Sigmoid colon (tissue), 7 donors: ENCODE data around the gene CEP152. TPM values are rescaled to one million over a fixed set of nuclear protein-coding genes. Genes with fewer than 3 reads are reported as not detected.

Experiments
- DNase-seq: peaks from one replicate; pipeline ENCODE4 v3.0.0-alpha.2; 2019
- H3K27ac ChIP-seq, 4 donors: fragments of 200-600 bp; sonication (generic); one replicate each; pipeline ENCODE4 v1.5.1; 2016 to 2019; ENCODE audit warnings: mild to moderate bottlenecking in 1 of 4
- H3K27me3 ChIP-seq, 3 donors: fragments of 200-600 bp; sonication (generic); one replicate each; pipeline ENCODE4 v1.5.1; 2019; ENCODE audit warnings: mild to moderate bottlenecking in 1 of 3
- H3K36me3 ChIP-seq, 4 donors: fragments of 200-600 bp; sonication (generic); one replicate each; pipeline ENCODE4 v1.5.1; 2016 to 2019
- H3K4me1 ChIP-seq, 4 donors: fragments of 200-600 bp; sonication (generic); one replicate each; pipeline ENCODE4 v1.5.1; 2017 to 2019
- H3K4me3 ChIP-seq, 4 donors: fragments of 200-600 bp; sonication (generic); one replicate each; pipeline ENCODE4 v1.5.1; 2017 to 2019; ENCODE audit warnings: mild to moderate bottlenecking in 2 of 4, moderate library complexity in 1 of 4
- H3K9me3 ChIP-seq, 4 donors: fragments of 200-600 bp in 3 of 4; sonication (generic) in 3 of 4; one replicate each; pipeline versions ENCODE4 v1.5.1 to v1.6.1; 2013 to 2019
- EP300 ChIP-seq, 4 donors: sonication (generic); formaldehyde crosslinking; IDR thresholded peaks; one replicate each; pipeline ENCODE4 v1.6.1; 2017; ENCODE audit warnings: antibody characterized with exemption in 4 of 4
- POLR2A ChIP-seq, 2 donors: fragments of 450-650 bp; IDR thresholded peaks; one replicate each; pipeline ENCODE4 v1.6.1; 2016; ENCODE audit warnings: antibody characterized with exemption in 2 of 2, mild to moderate bottlenecking in 2 of 2, moderate library complexity in 2 of 2
- POLR2AphosphoS5 ChIP-seq, 4 donors: sonication (generic); formaldehyde crosslinking; IDR thresholded peaks; one replicate each; pipeline ENCODE4 v1.6.1; 2017; ENCODE audit warnings: antibody characterized with exemption in 4 of 4
- WGBS, 2 donors: extraction: QIAGEN DNeasy Blood & Tissue Kit; methylation state at CpG; one replicate each; pipeline ENCODE4 v1.1.7; 2013; 5-methylcytosine and 5-hydroxymethylcytosine counted together
- intact Hi-C: fragments of 100-400 bp; cut with DNase I; formaldehyde crosslinking; loops from one replicate; pipeline ENCODE4 v1.15.1; 2023
- polyA plus RNA-seq, 3 donors: library from polyadenylated mRNA; stranded (reverse); fragments of 200-250 nt; gene quantifications; one replicate each; pipeline ENCODE4 v1.2.3, GENCODE V29; 2013
- total RNA-seq, 4 donors: library from RNA; depleted of rRNA; stranded (reverse); fragments of >200 nt; gene quantifications; one replicate each; pipeline ENCODE4 v1.1.0, GENCODE V29; 2016
- TF ChIP-seq, protein P1 (sequence below), 4 experiments: fragments of 450-650 bp in 3 of 4; fragments of 200-600 bp in 1 of 4; IDR thresholded peaks; one replicate each; pipeline ENCODE4 v1.5.1; 2016 to 2019; ENCODE audit warnings: antibody characterized with exemption in 4 of 4, mild to moderate bottlenecking in 3 of 4, moderate library complexity in 2 of 4
- donor health status: healthy with polysubstance abuse.
- donor health status: Bipolar disorder and iron deficiency.
- donor health status: healthy.

The CEP152 gene
- total and polyA plus RNA-seq, 7 donors = 0.46 to 5.1 (median 3.1) TPM

DNA sequence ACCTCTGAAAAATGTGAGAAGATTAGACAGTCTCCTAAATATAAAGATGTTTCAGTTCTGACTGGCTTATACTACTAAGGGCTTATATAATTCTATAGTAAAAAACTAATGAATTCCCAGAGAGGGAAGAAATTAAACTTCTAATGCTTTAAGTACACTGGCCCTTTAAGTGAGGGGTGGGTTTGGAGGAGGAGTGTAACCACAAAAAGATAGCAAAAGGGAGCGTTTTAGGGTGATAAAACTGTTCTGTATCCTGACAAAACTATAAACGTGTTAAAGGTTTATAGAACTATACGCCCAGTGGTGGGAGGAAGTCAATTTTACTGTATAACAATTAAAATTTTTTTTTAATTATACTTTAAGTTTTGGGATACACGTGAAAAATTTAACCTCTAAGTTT is 45.8 kb downstream of the CEP152 start:
- WGBS, 2 donors = 26 to 67% methylated on average over 4 of the region's 4 CpGs
- Histone ChIP-seq H3K9me3 (no peaks in the 10 kb centered on the region), H3K36me3 (peaks cover 0 to 3% (median 0%) of the 10 kb centered on the region in 4 donors), H3K27ac (no peak overlapping the region), H3K4me3 (no peak overlapping the region), H3K4me1 (no peaks in the 10 kb centered on the region), H3K27me3 (no peaks in the 10 kb centered on the region)
- DNase-seq = no peak
- intact Hi-C loops = no loop called here
- no peak for TF ChIP-seq POLR2AphosphoS5 (IDR thresholded peaks at IDR 0.05)
- no peak for TF ChIP-seq POLR2A (IDR thresholded peaks at IDR 0.05)
- TF ChIP-seq EP300 (IDR thresholded peaks at IDR 0.05) = no peak

DNA sequence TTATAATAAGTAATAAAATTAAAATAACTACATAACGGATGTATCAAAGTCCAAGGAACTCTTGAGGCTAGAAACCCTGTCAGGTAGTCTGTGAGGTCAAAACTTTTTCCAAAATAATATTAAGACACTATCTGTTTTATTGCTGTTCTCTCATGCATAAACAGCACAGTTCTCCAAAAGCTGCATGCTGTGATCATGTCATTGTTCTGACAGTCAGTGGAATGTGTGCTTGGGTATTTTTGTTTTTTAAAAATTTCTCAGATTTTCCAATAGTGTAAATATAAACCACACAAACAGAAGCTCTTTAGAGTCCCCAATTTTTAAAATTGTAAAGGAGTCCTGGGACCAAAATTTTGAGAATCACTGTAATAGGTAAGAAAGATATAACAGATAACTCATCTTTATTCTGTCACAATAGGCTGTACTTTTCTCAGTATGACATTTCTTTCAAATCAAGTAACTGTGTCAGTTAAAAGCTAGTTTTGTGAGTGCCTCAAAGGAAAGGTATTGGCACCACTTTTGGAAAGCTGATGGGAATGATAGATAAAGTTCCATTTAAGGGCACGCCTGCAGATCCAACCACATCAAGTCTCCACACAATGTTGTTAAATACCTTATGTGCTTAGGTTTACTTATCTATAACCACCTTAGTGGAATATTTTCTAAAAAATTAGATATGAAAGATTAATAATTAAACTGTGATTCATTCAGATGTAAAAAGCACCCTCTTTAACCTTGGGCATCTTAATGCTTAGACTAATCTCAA is 49.3 kb downstream of the CEP152 start:
- no peak for DNase-seq
- intact Hi-C loops = no loop called here
- WGBS, 2 donors = 67 to 87% methylated on average over 2 of the region's 2 CpGs
- Histone ChIP-seq H3K36me3 (peaks cover 0 to 7% (median 2%) of the 10 kb centered on the region in 4 donors), H3K4me1 (no peaks in the 10 kb centered on the region), H3K4me3 (no peak overlapping the region), H3K9me3 (no peaks in the 10 kb centered on the region), H3K27ac (no peak overlapping the region), H3K27me3 (no peaks in the 10 kb centered on the region)
- TF ChIP-seq POLR2A (IDR thresholded peaks at IDR 0.05) = no peak
- no peak for TF ChIP-seq EP300 (IDR thresholded peaks at IDR 0.05)
- TF ChIP-seq POLR2AphosphoS5 (IDR thresholded peaks at IDR 0.05) = no peak

- no peaks in the 10 kb centered on the region for H3K9me3 ChIP-seq
- intact Hi-C loops = no loop called here
- no peaks in the 10 kb centered on the region for H3K27me3 ChIP-seq
- no peaks in the 10 kb centered on the region for H3K4me1 ChIP-seq
- TF ChIP-seq POLR2AphosphoS5 (IDR thresholded peaks at IDR 0.05) (no peak), EP300 (IDR thresholded peaks at IDR 0.05) (no peak), POLR2A (IDR thresholded peaks at IDR 0.05) (no peak)
- TF ChIP-seq, protein P1, sequence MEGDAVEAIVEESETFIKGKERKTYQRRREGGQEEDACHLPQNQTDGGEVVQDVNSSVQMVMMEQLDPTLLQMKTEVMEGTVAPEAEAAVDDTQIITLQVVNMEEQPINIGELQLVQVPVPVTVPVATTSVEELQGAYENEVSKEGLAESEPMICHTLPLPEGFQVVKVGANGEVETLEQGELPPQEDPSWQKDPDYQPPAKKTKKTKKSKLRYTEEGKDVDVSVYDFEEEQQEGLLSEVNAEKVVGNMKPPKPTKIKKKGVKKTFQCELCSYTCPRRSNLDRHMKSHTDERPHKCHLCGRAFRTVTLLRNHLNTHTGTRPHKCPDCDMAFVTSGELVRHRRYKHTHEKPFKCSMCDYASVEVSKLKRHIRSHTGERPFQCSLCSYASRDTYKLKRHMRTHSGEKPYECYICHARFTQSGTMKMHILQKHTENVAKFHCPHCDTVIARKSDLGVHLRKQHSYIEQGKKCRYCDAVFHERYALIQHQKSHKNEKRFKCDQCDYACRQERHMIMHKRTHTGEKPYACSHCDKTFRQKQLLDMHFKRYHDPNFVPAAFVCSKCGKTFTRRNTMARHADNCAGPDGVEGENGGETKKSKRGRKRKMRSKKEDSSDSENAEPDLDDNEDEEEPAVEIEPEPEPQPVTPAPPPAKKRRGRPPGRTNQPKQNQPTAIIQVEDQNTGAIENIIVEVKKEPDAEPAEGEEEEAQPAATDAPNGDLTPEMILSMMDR (IDR thresholded peaks at IDR 0.05) = no peak
- no peak for DNase-seq
- H3K27ac ChIP-seq = no peak overlapping the region
- H3K4me3 ChIP-seq = no peak overlapping the region
- WGBS, 2 donors = 91 to 95% methylated on average over 1 of the region's 1 CpG
- H3K36me3 ChIP-seq = peaks cover 0 to 7% (median 2%) of the 10 kb centered on the region in 4 donors
Observed at GRCh38 chr15:48759921-48760320, 50.9 kb downstream of the CEP152 start.

- no peak for DNase-seq
- Histone ChIP-seq H3K27ac (no peak overlapping the region), H3K9me3 (no peaks in the 10 kb centered on the region), H3K4me3 (no peak overlapping the region), H3K4me1 (no peaks in the 10 kb centered on the region), H3K36me3 (peaks cover 0 to 7% (median 2%) of the 10 kb centered on the region in 4 donors), H3K27me3 (no peaks in the 10 kb centered on the region)
- WGBS, 2 donors = 96 to 97% methylated on average over 1 of the region's 1 CpG
- TF ChIP-seq POLR2AphosphoS5 (IDR thresholded peaks at IDR 0.05) (no peak), EP300 (IDR thresholded peaks at IDR 0.05) (no peak), POLR2A (IDR thresholded peaks at IDR 0.05) (no peak)
- TF ChIP-seq, protein P1 (IDR thresholded peaks at IDR 0.05) = no peak
- intact Hi-C loops = no loop called here
Observed at GRCh38 chr15:48757661-48758060, 53.2 kb downstream of the CEP152 start.

GRCh38 chr15:48754011-48754410 is 56.9 kb downstream of the CEP152 start:
- 92 to 95% methylated on average over 3 of the region's 3 CpGs for WGBS, 2 donors
- Histone ChIP-seq H3K4me1 (no peaks in the 10 kb centered on the region), H3K27ac (no peak overlapping the region), H3K9me3 (no peaks in the 10 kb centered on the region), H3K27me3 (no peaks in the 10 kb centered on the region), H3K36me3 (peaks cover 0 to 3% (median 0%) of the 10 kb centered on the region in 4 donors), H3K4me3 (no peak overlapping the region)
- intact Hi-C loops = no loop called here
- no peak for TF ChIP-seq POLR2AphosphoS5 (IDR thresholded peaks at IDR 0.05)
- TF ChIP-seq POLR2A (IDR thresholded peaks at IDR 0.05) = no peak
- TF ChIP-seq, protein P1 (IDR thresholded peaks at IDR 0.05) = no peak
- TF ChIP-seq EP300 (IDR thresholded peaks at IDR 0.05) = no peak
- DNase-seq = no peak
